Measurements from ENCODE around the gene MSL3.

- TF ChIP-seq, protein P1, sequence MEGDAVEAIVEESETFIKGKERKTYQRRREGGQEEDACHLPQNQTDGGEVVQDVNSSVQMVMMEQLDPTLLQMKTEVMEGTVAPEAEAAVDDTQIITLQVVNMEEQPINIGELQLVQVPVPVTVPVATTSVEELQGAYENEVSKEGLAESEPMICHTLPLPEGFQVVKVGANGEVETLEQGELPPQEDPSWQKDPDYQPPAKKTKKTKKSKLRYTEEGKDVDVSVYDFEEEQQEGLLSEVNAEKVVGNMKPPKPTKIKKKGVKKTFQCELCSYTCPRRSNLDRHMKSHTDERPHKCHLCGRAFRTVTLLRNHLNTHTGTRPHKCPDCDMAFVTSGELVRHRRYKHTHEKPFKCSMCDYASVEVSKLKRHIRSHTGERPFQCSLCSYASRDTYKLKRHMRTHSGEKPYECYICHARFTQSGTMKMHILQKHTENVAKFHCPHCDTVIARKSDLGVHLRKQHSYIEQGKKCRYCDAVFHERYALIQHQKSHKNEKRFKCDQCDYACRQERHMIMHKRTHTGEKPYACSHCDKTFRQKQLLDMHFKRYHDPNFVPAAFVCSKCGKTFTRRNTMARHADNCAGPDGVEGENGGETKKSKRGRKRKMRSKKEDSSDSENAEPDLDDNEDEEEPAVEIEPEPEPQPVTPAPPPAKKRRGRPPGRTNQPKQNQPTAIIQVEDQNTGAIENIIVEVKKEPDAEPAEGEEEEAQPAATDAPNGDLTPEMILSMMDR (IDR thresholded peaks at IDR 0.05; ENCODE audit: extremely low read depth in 1 of 2, insufficient read depth in 1 of 2, low read depth in 1 of 2, low read length in 2 of 2) = no peak
- TF ChIP-seq POLR2A (IDR thresholded peaks at IDR 0.05; ENCODE audit: low read depth, low read length) = no peak
- TF ChIP-seq MYC (IDR thresholded peaks at IDR 0.05; ENCODE audit: low read depth, low read length) = no peak
- TF ChIP-seq EZH2 (IDR thresholded peaks at IDR 0.05; ENCODE audit: borderline replicate concordance, low read depth, low read length, severe bottlenecking) = no peak
These were observed 23.8 kb downstream of the MSL3 start for GRCh38 chrX:11781734-11782370.

All from endothelial cell of umbilical vein (primary cell).